GM12878 (cell line): ENCODE data around the gene CHD5. TPM values are rescaled to one million over a fixed set of nuclear protein-coding genes. Genes with fewer than 3 reads are reported as not detected.

ENCODE experiments used
- ATAC-seq: fragments of 200-7000 bp; cut with Tn5 transposase; 3 replicates; pipeline ENCODE4 v1.9.1; 2020; ENCODE audit warnings: mild to moderate bottlenecking, moderate library complexity
- BruUV-seq: library from RNA; stranded (reverse); fragments of 400-500 nt; replicated peaks from 2 replicates; lab custom pipeline; 2021; lab: Mats Ljungman, UMichigan
- CTCF ChIA-PET: fragments of 300-600 bp; sonication (Branson Sonifier 250); formaldehyde crosslinking; extraction: SDS; loops from one replicate; lab custom pipeline; 2021; ENCODE audit warnings: inconsistent platforms; lab: Yijun Ruan, JAX
- POLR2A ChIA-PET: fragments of 350-600 bp; formaldehyde crosslinking; extraction: SDS; loops from one replicate; lab custom pipeline; 2021; ENCODE audit warnings: inconsistent platforms; lab: Charles Lee
- RAD21 ChIA-PET: fragments of 300-600 bp; sonication (Branson Sonifier 250); formaldehyde crosslinking; loops from one replicate; lab custom pipeline; 2023; ENCODE audit warnings: antibody characterized with exemption; ENCODE audit not compliant: unreplicated experiment; lab: Charles Lee
- SMC1A ChIA-PET: fragments of 300-600 bp; sonication (Branson Sonifier 250); formaldehyde crosslinking; loops from one replicate; lab custom pipeline; 2023; ENCODE audit not compliant: unreplicated experiment, uncharacterized antibody; lab: Charles Lee
- DNase-seq: peaks from one replicate; pipeline ENCODE4 v3.0.0-alpha.2; 2011; ENCODE audit warnings: low read depth, low spot score
- FAIRE-seq: peaks from 3 replicates; lab custom pipeline; 2011; peaks lifted over from hg19 to GRCh38; lab: Jason Lieb, UNC
- H2AFZ ChIP-seq: 2 replicates; pipeline ENCODE4 v1.6.0; 2011; ENCODE audit warnings: low read depth, low read length, control low read depth; ENCODE audit not compliant: control insufficient read depth
- H3K27ac ChIP-seq: 2 replicates; pipeline ENCODE4 v1.5.1; 2011; ENCODE audit warnings: control low read depth; ENCODE audit not compliant: control insufficient read depth, insufficient read depth
- H3K27me3 ChIP-seq, 2 experiments: replicated peaks in 1 of 2; 2 replicates each; pipeline versions ENCODE4 v1.6.0 to v1.6.1; 2011; ENCODE audit warnings: low read length in 1 of 2; ENCODE audit not compliant: control insufficient read depth in 2 of 2, insufficient read depth in 2 of 2
- H3K36me3 ChIP-seq, 2 experiments: 2 replicates each; pipeline ENCODE4 v1.5.1; 2011; ENCODE audit warnings: low read length in 1 of 2; ENCODE audit not compliant: control insufficient read depth in 2 of 2, insufficient read depth in 2 of 2
- H3K4me1 ChIP-seq: 2 replicates; pipeline ENCODE4 v1.6.1; 2011; ENCODE audit warnings: mild to moderate bottlenecking, low read length, moderate library complexity, mixed read lengths; ENCODE audit not compliant: control insufficient read depth, insufficient read depth
- H3K4me2 ChIP-seq: 2 replicates; pipeline ENCODE4 v1.6.0; 2011; ENCODE audit warnings: control low read depth; ENCODE audit not compliant: control insufficient read depth, insufficient read depth
- H3K4me3 ChIP-seq: fragments of 200-600 bp; sonication (generic); 2 replicates; pipeline ENCODE4 v1.5.1; 2016
- H3K79me2 ChIP-seq: 2 replicates; pipeline ENCODE4 v1.6.0; 2011; ENCODE audit warnings: low read length; ENCODE audit not compliant: control insufficient read depth, insufficient read depth
- H3K9ac ChIP-seq: 2 replicates; pipeline ENCODE4 v1.8.0; 2011; ENCODE audit warnings: low read length, control low read depth, mixed read lengths; ENCODE audit not compliant: control insufficient read depth, insufficient read depth
- H3K9me3 ChIP-seq: replicated peaks from 3 replicates; pipeline ENCODE4 v1.5.1; 2011; ENCODE audit warnings: mild to moderate bottlenecking, low read length; ENCODE audit not compliant: control insufficient read depth, insufficient read depth
- H4K20me1 ChIP-seq: 2 replicates; pipeline ENCODE4 v1.6.0; 2011; ENCODE audit not compliant: control insufficient read depth, insufficient read depth
- BHLHE40 ChIP-seq, 2 experiments: fragments of 450-650 bp in 1 of 2; IDR thresholded peaks; 2 replicates each; pipeline ENCODE4 v1.6.1; 2011 to 2017; ENCODE audit warnings: low read depth in 2 of 2, borderline replicate concordance in 1 of 2, improper control_type of control experiment in 1 of 2, low read length in 1 of 2, mild to moderate bottlenecking in 1 of 2
- EP300 ChIP-seq, 2 experiments: fragments of 150-350 bp in 1 of 2; IDR thresholded peaks; 2 replicates each; pipeline ENCODE4 v1.6.1; 2011 to 2012; ENCODE audit warnings: low read depth in 2 of 2, low read length in 2 of 2, borderline replicate concordance in 1 of 2, improper control_type of control experiment in 1 of 2, inconsistent platforms in 1 of 2; ENCODE audit not compliant: control insufficient read depth in 1 of 2
- ETV6 ChIP-seq, 2 experiments: fragments of 450-650 bp in 1 of 2; IDR thresholded peaks in 1 of 2; conservative IDR thresholded peaks in 1 of 2; 2 replicates each; pipeline ENCODE4 v1.6.1; 2014; ENCODE audit warnings: antibody characterized with exemption in 1 of 2, borderline replicate concordance in 1 of 2, low read depth in 1 of 2, mild to moderate bottlenecking in 1 of 2, moderate library complexity in 1 of 2
- GATAD2B ChIP-seq: fragments of 450-650 bp; conservative IDR thresholded peaks from 2 replicates; pipeline ENCODE4 v1.6.1; 2017; ENCODE audit warnings: low read depth, mild to moderate bottlenecking, moderate library complexity
- HDGF ChIP-seq: fragments of 450-650 bp; IDR thresholded peaks from 2 replicates; pipeline ENCODE4 v1.6.1; 2016; ENCODE audit warnings: antibody characterized with exemption
- JUNB ChIP-seq: IDR thresholded peaks from 2 replicates; pipeline ENCODE4 v1.6.1; 2016; ENCODE audit warnings: antibody characterized with exemption, mild to moderate bottlenecking
- LARP7 ChIP-seq: fragments of 450-650 bp; IDR thresholded peaks from 2 replicates; pipeline ENCODE4 v1.6.1; 2017; ENCODE audit warnings: mild to moderate bottlenecking
- NR2F1 ChIP-seq: fragments of 450-650 bp; conservative IDR thresholded peaks from 2 replicates; pipeline ENCODE4 v1.6.1; 2017; ENCODE audit warnings: mild to moderate bottlenecking
- RB1 ChIP-seq: fragments of 450-650 bp; formaldehyde crosslinking; IDR thresholded peaks from 2 replicates; pipeline ENCODE4 v1.6.1; 2017; ENCODE audit warnings: mild to moderate bottlenecking, borderline replicate concordance
- SPI1 ChIP-seq: IDR thresholded peaks from 2 replicates; pipeline ENCODE4 v1.6.1; 2011; ENCODE audit warnings: low read depth, mild to moderate bottlenecking, low read length, moderate library complexity, borderline replicate concordance; ENCODE audit not compliant: insufficient read depth
- SRF ChIP-seq, 2 experiments: IDR thresholded peaks; 2 replicates each; pipeline ENCODE4 v1.6.1; 2011; ENCODE audit warnings: low read depth in 2 of 2, low read length in 2 of 2, mild to moderate bottlenecking in 1 of 2, moderate library complexity in 1 of 2
- SUPT20H ChIP-seq: IDR thresholded peaks from 2 replicates; pipeline ENCODE4 v1.6.1; 2011; ENCODE audit warnings: low read depth, mild to moderate bottlenecking, low read length, moderate library complexity, borderline replicate concordance; ENCODE audit not compliant: control insufficient read depth
- WGBS: methylation state at CpG from one replicate; pipeline ENCODE4 v1.1.6; 2016; ENCODE audit warnings: low lambda C conversion rate; ENCODE audit not compliant: insufficient replicate concordance, insufficient coverage; ENCODE audit errors: missing lambda C conversion rate; 5-methylcytosine and 5-hydroxymethylcytosine counted together
- in situ Hi-C: fragments of 300-500 bp; cut with MboI; formaldehyde crosslinking; loops from 9 replicates; pipeline ENCODE4 v1.14.3; 2018; ENCODE audit warnings: mixed read lengths
- intact Hi-C: fragments of 100-400 bp; cut with micrococcal nuclease; formaldehyde crosslinking; loops from one replicate; pipeline ENCODE4 v1.14.2; 2022; ENCODE audit not compliant: unreplicated experiment
- polyA plus RNA-seq, 11 experiments: library from polyadenylated mRNA; depleted of rRNA in 4 of 11; unstranded in 6 of 11; stranded (reverse) in 5 of 11; fragments of >200 nt; fragmentation: Nextera tagmentation in 4 of 11; fragmentation: Illumina TruSeq in 1 of 11; extraction: Ambion mirVana in 4 of 11; extraction: Trizol in 1 of 11; gene quantifications; 1 replicate in 1 of 11; 2 replicates in 10 of 11; pipeline versions ENCODE4 v1.2.1 to v1.2.3, GENCODE V29; 2011 to 2016; ENCODE audit warnings: inconsistent platforms in 2 of 11, missing spikeins in 2 of 11, low read depth in 1 of 11
- total RNA-seq, 4 experiments: library from RNA; depleted of rRNA in 3 of 4; stranded (reverse); fragments of >200 nt in 3 of 4; fragmentation: Illumina TruSeq in 1 of 4; extraction: Trizol in 1 of 4; gene quantifications; 2 replicates each; pipeline versions ENCODE4 v1.2.1 to v1.2.3, GENCODE V29; 2013 to 2021
- TF ChIP-seq, protein P1 (sequence below): fragments of 450-650 bp; conservative IDR thresholded peaks from 2 replicates; pipeline ENCODE4 v1.6.1; 2017; ENCODE audit warnings: mild to moderate bottlenecking, moderate library complexity

Gene CHD5
- total and polyA plus RNA-seq, 10 of the 15 experiments (the other 5 are each of a cell fraction or from before 2014, with no cell fraction given) = 0.03 to 0.49 (median 0.13) TPM; not detected in 3

DNA sequence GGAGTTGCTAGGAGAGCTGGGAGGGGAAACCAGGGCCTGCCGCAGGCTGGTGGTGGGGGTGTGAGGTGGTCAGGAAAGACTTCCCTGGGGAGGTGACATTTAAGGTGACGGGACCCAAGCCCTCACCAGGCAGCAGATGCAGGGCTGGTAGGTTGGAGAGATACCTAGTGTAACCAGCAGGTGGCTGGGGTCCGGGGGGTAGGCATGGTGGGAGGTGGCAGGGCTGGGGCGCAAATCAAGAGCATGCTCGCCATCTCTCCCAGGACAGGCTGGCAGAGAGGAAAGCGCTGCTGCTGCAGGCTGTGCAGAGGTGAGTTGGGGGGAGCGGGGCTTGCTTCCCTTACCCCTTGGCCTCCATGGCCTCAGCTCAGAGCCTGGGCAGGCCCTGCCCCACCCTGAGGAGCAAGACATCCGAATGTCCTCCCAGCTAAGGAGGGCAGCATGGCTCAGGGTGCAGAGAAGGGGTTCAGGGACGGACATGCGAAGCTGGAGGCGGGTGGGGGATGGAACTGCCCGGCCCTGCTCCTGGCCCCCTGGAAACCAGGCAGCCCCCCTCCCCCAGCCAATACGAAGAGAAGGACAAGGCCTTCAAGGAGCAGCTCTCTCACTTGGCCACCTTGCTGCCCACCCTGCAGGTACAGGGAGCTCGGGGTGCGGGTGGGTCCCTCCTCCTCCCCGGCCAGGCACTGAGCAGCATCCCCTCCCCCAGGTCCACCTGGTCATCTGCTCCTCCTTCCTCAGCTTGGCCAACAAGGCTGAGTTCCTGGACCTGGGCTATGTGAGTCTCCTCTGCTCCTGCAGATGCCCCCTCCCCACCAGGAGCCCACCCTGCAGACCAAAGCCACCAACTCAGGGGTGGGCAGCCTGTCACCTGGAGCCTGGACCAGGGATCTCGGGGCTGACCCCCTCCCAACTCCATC lies 29.8 kb upstream of the CHD5 start (continued):
- no peak for TF ChIP-seq LARP7
- TF ChIP-seq SUPT20H = no peak
- TF ChIP-seq HDGF = peak; percentile 11; the same call in 1 of the 2 replicates
- no peak for TF ChIP-seq EP300 (IDR thresholded peaks at IDR 0.05; ENCODE audit: borderline replicate concordance in 1 of 2, control insufficient read depth in 1 of 2, low read depth in 2 of 2, low read length in 2 of 2)
- TF ChIP-seq SPI1 = no peak
- TF ChIP-seq, all 136 proteins: peak for 3

DNA sequence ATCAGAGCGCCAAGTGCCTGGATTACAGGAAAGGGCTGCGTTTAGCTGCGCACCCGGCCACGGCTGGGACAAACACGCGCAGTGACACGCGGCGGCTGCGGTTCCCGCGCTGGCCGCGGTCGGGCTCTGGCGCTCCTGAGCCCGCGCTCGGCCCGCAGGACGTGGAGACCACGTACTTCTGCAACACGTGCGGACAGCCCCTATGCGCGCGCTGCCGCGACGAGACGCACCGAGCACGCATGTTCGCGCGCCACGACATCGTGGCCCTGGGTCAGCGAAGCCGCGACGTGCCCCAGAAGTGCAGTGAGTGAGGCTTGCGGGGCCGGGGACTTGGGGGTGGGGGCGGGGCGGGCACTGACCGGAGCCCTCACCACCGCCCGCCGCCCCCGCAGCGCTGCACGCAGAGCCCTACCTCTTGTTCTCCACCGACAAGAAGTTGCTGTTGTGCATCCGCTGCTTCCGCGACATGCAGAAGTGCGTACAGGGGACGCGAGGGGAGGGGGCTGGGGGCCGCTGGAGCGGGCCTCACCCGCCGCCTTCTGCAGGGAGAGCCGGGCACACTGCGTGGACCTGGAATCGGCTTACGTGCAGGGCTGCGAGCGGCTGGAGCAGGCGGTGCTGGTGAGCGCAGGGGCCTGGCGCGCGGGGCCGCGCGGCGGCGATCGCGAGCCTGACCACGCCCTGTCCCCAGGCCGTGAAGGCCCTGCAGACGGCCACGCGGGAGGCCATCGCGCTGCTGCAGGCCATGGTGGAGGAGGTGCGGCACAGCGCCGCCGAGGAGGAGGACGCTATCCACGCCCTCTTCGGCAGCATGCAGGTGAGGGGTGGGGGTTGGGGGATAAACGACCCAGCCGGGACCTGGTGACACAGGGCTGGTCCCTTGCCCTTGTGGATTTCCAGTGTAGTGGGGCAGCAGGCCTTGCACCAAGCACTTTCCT lies 28.9 kb upstream of the CHD5 start:
- Histone ChIP-seq H3K27ac (no peak overlapping the region), H2AFZ (peak overlapping the region; percentile 67), H3K4me3 (peak overlapping the region; percentile 54), H4K20me1 (no peaks in the 10 kb centered on the region; the same call in 1 of the 2 replicates), H3K9me3 (no peaks in the 10 kb centered on the region), H3K4me1 (peaks cover 29% of the 10 kb centered on the region), H3K9ac (no peak overlapping the region; the same call in 1 of the 2 replicates), H3K79me2 (peaks cover 9% of the 10 kb centered on the region), H3K27me3 (no peaks in the 10 kb centered on the region), H3K36me3 (peaks cover 6 to 7% of the 10 kb centered on the region in 2 experiments; a peak in 3 of 4 replicates), H3K4me2 (peak overlapping the region; percentile 92)
- WGBS = 59% methylated on average over 68 of the region's 99 CpGs
- DNase-seq = no peak
- CTCF ChIA-PET = interaction anchor here (0.5 to 1.2 kb wide), 3 partner anchors 11 to 308 kb away, joined by 3 to 4 read pairs (median 3); no protein-coding TSS in a partner anchor
- no peak for FAIRE-seq
- no TSS peak for BruUV-seq
- RAD21 ChIA-PET = no interaction called here
- in situ Hi-C loops (no loop called here), intact Hi-C loops (no loop called here)
- POLR2A ChIA-PET = no interaction called here
- ATAC-seq = peak; percentile 66
- SMC1A ChIA-PET = interaction anchor here (0.6 to 1.0 kb wide), 2 partner anchors 25 to 26 kb away, joined by 3 read pairs; no protein-coding TSS in a partner anchor
- TF ChIP-seq SRF (IDR thresholded peaks at IDR 0.05; ENCODE audit: low read depth in 2 of 2, low read length in 2 of 2) = no peak
- TF ChIP-seq, protein P1, sequence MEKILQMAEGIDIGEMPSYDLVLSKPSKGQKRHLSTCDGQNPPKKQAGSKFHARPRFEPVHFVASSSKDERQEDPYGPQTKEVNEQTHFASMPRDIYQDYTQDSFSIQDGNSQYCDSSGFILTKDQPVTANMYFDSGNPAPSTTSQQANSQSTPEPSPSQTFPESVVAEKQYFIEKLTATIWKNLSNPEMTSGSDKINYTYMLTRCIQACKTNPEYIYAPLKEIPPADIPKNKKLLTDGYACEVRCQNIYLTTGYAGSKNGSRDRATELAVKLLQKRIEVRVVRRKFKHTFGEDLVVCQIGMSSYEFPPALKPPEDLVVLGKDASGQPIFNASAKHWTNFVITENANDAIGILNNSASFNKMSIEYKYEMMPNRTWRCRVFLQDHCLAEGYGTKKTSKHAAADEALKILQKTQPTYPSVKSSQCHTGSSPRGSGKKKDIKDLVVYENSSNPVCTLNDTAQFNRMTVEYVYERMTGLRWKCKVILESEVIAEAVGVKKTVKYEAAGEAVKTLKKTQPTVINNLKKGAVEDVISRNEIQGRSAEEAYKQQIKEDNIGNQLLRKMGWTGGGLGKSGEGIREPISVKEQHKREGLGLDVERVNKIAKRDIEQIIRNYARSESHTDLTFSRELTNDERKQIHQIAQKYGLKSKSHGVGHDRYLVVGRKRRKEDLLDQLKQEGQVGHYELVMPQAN = 0 out of 2 replicates have a peak, but pooled peaks have one; percentile 32
- TF ChIP-seq ETV6 (conservative IDR thresholded peaks at IDR 0.05 in 1 of 2, IDR thresholded peaks at IDR 0.05 in 1 of 2; ENCODE audit: borderline replicate concordance in 1 of 2, low read depth in 1 of 2) = no peak
- peak; percentile 77 to 93 for TF ChIP-seq BHLHE40 (IDR thresholded peaks at IDR 0.05; ENCODE audit: borderline replicate concordance in 1 of 2, low read depth in 2 of 2, low read length in 1 of 2)
- TF ChIP-seq JUNB = no peak
- 0 out of 2 replicates have a peak, but pooled peaks have one; percentile 43 for TF ChIP-seq RB1
- TF ChIP-seq GATAD2B = peak; percentile 21; the same call in 1 of the 2 replicates
- TF ChIP-seq NR2F1 = 0 out of 2 replicates have a peak, but pooled peaks have one; percentile 26
